GM21526 (cell line): ENCODE data around the gene DCD.
A peak's percentile ranks its signal among the peaks of the same experiment; 100 is the strongest.

Experiments
- ATAC-seq: cut with Tn5 transposase; IDR thresholded peaks from one replicate; pipeline ENCODE4 v1.9.1; 2021; ENCODE audit warnings: moderate library complexity; ENCODE audit not compliant: unreplicated experiment, low FRiP score

DCD gene

DNA sequence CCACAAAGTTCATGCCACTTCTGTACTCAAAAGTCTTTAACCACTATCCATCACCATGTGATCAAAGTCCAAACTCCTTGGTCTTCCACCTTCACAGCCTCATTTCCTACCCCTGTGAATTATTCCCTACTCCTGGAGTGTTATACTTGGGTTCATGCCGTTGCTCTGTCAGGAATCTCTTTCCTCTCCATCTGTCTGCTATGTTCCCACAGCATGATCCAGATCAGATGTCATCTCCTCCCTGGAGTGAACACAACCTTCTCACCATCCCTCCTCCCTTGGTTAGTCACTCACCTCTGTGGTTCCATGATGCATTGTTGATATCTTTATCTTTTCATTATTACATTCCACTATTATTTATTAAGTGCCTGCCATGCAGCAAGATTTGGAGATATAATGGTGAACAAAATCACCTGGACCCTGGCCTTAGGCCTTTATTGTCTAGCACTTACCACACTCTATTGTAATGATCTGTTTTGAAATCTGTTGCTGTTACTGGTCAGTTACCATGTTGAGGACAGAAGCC is 35.9 kb downstream of the DCD start:
- no peak for ATAC-seq

- no peak for ATAC-seq
Measured at GRCh38 chr12:54611715-54612149, 36.4 kb downstream of the DCD start.

- ATAC-seq, result no peak
Measured at GRCh38 chr12:54608769-54609168, 39.4 kb downstream of the DCD start.

- ATAC-seq, result no peak
Measured at GRCh38 chr12:54608156-54608555, 40.0 kb downstream of the DCD start.

DNA sequence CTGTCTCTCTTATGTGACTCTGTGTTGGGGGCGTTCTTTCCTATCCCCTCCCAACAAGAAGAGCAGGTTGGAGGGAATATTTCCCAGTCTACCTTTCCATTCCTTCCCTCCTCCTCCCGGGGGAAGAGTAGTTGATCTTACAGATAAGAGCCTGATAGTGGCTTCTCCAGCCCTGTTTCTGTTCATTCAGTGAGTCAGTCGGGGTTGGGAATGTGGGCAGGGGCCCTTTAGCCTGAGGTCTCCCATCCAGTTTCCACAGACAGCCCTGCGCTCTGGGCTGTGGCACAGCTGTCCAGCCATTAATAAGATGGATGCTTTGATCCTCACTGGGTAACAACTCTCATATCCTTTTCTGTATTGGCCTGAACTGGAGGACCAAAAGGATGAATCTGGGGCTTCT is 41.6 kb downstream of the DCD start:
- ATAC-seq, result no peak

DNA sequence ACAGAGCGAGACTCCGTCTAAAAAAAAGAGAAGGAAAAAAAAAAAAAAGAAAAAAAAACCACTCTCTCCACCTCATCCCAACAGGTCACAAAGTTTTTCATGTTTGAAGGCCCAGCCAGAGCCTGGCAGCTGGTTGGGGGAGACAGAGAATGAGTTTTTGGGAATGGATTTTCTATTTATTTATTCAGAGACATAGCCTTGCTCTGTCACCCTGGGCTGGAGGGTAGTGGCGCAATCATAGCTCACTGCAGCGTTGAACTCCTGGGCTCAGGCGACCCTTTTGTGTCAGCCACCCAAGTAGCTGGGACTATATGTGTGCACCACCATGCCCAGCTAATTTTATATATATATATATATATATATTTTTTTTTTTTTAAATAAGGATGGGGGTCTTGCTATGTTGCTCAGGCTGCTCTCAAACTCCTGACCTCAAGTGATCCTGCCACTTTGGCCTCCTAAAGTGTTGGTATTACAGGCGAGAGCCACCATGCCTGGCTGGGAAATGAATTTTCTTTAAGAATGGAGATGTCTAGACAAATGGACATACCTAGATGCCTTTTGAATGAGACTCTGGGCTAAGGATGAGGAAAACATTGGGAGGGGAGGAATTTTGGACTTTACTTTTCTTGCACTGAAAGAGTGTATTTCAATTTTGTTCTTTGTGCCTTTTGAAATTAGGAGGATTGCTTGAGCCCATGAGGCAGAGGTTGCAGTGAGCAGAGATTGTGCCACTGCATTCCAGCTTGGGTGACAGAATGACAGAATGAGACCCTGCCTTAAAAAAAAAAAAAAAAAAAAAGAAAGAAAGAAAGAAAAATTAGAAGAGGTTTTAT is 42.8 kb downstream of the DCD start:
- no peak for ATAC-seq

DNA sequence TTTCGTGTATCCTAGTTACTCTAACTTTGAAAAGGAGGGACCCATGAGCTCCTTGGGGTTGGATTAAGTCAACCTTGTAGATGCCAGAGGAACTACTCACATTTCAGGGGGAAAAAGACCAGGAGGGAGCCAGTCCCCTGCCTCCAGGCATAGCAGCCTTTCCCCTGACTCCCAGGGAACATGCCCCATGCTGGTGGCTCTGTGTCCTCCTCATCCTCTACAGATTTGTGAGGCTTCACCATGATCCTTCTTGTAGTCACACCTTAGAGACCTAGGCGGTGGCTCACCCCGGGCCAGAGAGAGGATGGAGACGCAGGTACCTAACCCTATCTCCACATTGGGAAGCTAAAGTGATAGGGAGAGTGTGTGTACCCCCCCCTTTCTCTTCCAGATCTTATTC is 43.7 kb downstream of the DCD start:
- ATAC-seq, result no peak

DNA sequence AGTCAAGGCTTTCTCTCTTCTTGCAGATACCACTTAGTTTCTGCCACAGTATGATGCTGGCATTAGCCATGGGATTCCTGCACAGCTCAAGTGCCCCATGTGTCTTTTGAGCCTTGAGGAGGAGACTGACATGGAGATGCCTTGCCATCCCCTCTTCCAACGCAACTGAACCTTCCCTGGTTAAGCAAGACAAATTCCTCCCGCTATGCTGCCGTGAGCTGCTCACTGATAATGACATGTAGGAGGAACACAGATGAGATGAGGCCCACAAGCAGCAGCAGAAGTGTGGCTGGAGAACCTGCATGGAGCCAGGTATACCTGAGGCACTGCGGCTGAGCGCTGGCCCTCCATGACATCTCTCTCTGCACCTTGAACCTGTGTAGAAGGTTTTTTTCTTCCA is 44.3 kb downstream of the DCD start:
- no peak for ATAC-seq

GRCh38 chr12:54603173-54603814 is 44.9 kb downstream of the DCD start:
- peak; percentile 94 for ATAC-seq

GRCh38 chr12:54602661-54603060 is 45.5 kb downstream of the DCD start:
- no peak for ATAC-seq

- ATAC-seq, result no peak
Measured at GRCh38 chr12:54601841-54602240, 46.3 kb downstream of the DCD start.

DNA sequence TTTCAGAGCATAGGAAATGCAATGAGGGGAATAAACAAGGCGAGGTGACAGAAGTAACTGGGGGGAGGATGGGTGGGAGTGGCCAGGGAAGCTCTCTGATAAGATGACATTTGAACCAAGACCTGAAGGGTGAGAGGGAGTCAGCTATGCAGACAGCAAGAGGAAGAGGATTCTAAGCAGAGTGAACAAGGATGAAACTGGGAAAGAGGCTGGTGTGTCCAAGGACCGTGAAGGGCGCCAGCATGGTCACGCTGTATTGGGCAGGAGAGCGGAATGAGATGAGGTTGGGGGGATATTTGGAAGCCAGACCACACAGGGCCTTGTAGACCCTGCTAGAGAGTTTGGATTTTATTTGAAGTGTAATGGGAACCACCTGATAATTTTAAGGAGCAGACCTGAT is 49.2 kb downstream of the DCD start:
- ATAC-seq, result no peak

- ATAC-seq, result no peak
Measured at GRCh38 chr12:54596526-54596946, 51.6 kb downstream of the DCD start.

GRCh38 chr12:54595471-54595870 is 52.7 kb downstream of the DCD start:
- ATAC-seq, result no peak
